Sigmoid colon (tissue), 7 donors: ENCODE measurements around the gene PBX3. TPM values are rescaled to one million over a fixed set of nuclear protein-coding genes. Genes with fewer than 3 reads are reported as not detected.

Experiments
- DNase-seq: peaks from one replicate; pipeline ENCODE4 v3.0.0-alpha.2; 2019
- H3K27ac ChIP-seq, 4 donors: fragments of 200-600 bp; sonication (generic); one replicate each; pipeline ENCODE4 v1.5.1; 2016 to 2019; ENCODE audit warnings: mild to moderate bottlenecking in 1 of 4
- H3K27me3 ChIP-seq, 3 donors: fragments of 200-600 bp; sonication (generic); one replicate each; pipeline ENCODE4 v1.5.1; 2019; ENCODE audit warnings: mild to moderate bottlenecking in 1 of 3
- H3K36me3 ChIP-seq, 4 donors: fragments of 200-600 bp; sonication (generic); one replicate each; pipeline ENCODE4 v1.5.1; 2016 to 2019
- H3K4me1 ChIP-seq, 4 donors: fragments of 200-600 bp; sonication (generic); one replicate each; pipeline ENCODE4 v1.5.1; 2017 to 2019
- H3K4me3 ChIP-seq, 4 donors: fragments of 200-600 bp; sonication (generic); one replicate each; pipeline ENCODE4 v1.5.1; 2017 to 2019; ENCODE audit warnings: mild to moderate bottlenecking in 2 of 4, moderate library complexity in 1 of 4
- H3K9me3 ChIP-seq, 4 donors: fragments of 200-600 bp in 3 of 4; sonication (generic) in 3 of 4; one replicate each; pipeline versions ENCODE4 v1.5.1 to v1.6.1; 2013 to 2019
- CTCF ChIP-seq, 4 experiments: fragments of 450-650 bp in 3 of 4; fragments of 200-600 bp in 1 of 4; IDR thresholded peaks; one replicate each; pipeline ENCODE4 v1.5.1; 2016 to 2019; ENCODE audit warnings: antibody characterized with exemption in 4 of 4, mild to moderate bottlenecking in 3 of 4, moderate library complexity in 2 of 4
- EP300 ChIP-seq, 4 donors: sonication (generic); formaldehyde crosslinking; IDR thresholded peaks; one replicate each; pipeline ENCODE4 v1.6.1; 2017; ENCODE audit warnings: antibody characterized with exemption in 4 of 4
- POLR2A ChIP-seq, 2 donors: fragments of 450-650 bp; IDR thresholded peaks; one replicate each; pipeline ENCODE4 v1.6.1; 2016; ENCODE audit warnings: antibody characterized with exemption in 2 of 2, mild to moderate bottlenecking in 2 of 2, moderate library complexity in 2 of 2
- POLR2AphosphoS5 ChIP-seq, 4 donors: sonication (generic); formaldehyde crosslinking; IDR thresholded peaks; one replicate each; pipeline ENCODE4 v1.6.1; 2017; ENCODE audit warnings: antibody characterized with exemption in 4 of 4
- WGBS, 2 donors: extraction: QIAGEN DNeasy Blood & Tissue Kit; methylation state at CpG; one replicate each; pipeline ENCODE4 v1.1.7; 2013; 5-methylcytosine and 5-hydroxymethylcytosine counted together
- intact Hi-C: fragments of 100-400 bp; cut with DNase I; formaldehyde crosslinking; loops from one replicate; pipeline ENCODE4 v1.15.1; 2023
- polyA plus RNA-seq, 3 donors: library from polyadenylated mRNA; stranded (reverse); fragments of 200-250 nt; gene quantifications; one replicate each; pipeline ENCODE4 v1.2.3, GENCODE V29; 2013
- total RNA-seq, 4 donors: library from RNA; depleted of rRNA; stranded (reverse); fragments of >200 nt; gene quantifications; one replicate each; pipeline ENCODE4 v1.1.0, GENCODE V29; 2016
- donor health status: healthy with polysubstance abuse.
- donor health status: Bipolar disorder and iron deficiency.
- donor health status: healthy.

The PBX3 gene
- total and polyA plus RNA-seq, 7 donors: 2.8 to 159 (median 90.6) TPM

DNA sequence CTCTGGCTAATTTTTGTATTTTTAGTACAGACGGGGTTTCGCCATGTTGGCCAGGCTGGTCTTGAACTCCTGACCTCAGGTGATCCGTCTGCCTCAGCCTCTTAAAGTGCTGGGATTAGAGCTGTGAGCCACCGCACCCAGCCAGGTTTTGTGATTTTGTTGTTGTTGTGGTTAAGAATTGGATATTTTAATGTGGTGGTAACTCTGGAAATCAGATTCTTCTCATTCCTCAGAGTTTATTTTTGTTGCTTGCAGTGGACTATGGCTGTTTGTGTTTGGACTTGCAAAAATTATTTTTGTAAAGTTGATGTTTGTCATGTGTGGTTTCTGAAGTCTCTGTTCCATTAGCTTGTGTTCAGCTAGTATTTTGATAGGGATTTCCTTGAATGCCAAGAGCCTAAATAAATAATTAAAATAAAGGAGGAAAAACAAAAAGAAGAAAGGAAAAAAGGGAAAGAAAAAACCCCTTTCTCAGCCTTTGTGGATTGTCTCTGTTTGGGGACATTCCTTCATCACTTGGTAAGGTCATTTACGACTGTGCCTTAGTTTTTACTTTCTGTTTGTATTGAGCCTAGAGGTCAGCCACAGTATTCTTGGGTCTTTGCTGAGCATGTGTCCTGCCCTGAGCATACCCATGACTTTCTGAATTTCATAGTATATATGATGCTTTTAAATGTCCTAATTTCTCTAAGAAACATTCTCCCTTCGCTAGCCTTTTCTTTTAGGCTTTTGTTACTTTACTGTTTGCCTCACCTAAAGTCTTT, 37.3 kb downstream of the PBX3 start:
- Histone ChIP-seq H3K4me3 (no peak overlapping the region), H3K4me1 (peaks cover 0 to 24% (median 17%) of the 10 kb centered on the region in 4 donors), H3K9me3 (no peaks in the 10 kb centered on the region), H3K27ac (peak overlapping the region in 2 of 4 donors; percentile 5 to 34), H3K36me3 (peaks cover 0 to 7% (median 0%) of the 10 kb centered on the region in 4 donors), H3K27me3 (no peaks in the 10 kb centered on the region)
- TF ChIP-seq POLR2AphosphoS5 (IDR thresholded peaks at IDR 0.05) (no peak), POLR2A (IDR thresholded peaks at IDR 0.05) (no peak), CTCF (IDR thresholded peaks at IDR 0.05) (no peak), EP300 (IDR thresholded peaks at IDR 0.05) (no peak)
- intact Hi-C loops: no loop called here
- 88 to 89% methylated on average over 6 of the region's 6 CpGs for WGBS, 2 donors
- no peak for DNase-seq

DNA sequence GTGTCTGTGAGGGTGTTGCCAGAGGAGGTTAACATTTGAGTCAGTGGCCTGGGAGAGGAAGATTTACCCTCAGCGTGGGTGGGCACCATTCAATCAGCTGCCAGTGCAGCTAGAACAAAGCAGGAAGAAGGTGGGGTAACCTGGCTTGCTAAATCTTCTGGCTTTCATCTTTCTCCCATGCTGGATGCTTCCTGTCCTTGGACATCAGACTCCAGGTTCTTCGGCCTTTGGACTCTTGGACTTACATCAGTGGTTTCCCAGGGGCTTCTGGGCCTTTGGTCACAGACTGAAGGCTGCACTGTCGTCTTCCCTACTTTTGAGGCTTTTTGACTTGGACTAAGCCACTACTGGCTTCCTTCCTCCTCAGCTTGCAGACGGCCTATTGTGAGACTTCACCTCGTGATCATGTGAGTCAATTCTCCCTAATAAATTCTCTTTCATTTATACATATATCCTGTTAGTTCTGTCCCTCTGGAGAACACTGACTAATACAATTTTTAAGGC, 38.1 kb downstream of the PBX3 start:
- H3K4me3 ChIP-seq: no peak overlapping the region
- TF ChIP-seq POLR2A (IDR thresholded peaks at IDR 0.05) (no peak), CTCF (IDR thresholded peaks at IDR 0.05) (no peak), POLR2AphosphoS5 (IDR thresholded peaks at IDR 0.05) (no peak)
- peaks cover 0 to 7% (median 0%) of the 10 kb centered on the region in 4 donors for H3K36me3 ChIP-seq
- H3K27me3 ChIP-seq: no peaks in the 10 kb centered on the region
- H3K9me3 ChIP-seq: no peaks in the 10 kb centered on the region
- DNase-seq: no peak
- 62 to 86% methylated on average over 5 of the region's 5 CpGs for WGBS, 2 donors
- intact Hi-C loops: no loop called here
- peak overlapping the region in 2 of 4 donors; percentile 29 to 34 for H3K27ac ChIP-seq
- H3K4me1 ChIP-seq: peaks cover 0 to 24% (median 17%) of the 10 kb centered on the region in 4 donors

GRCh38 chr9:125787715-125788114, 40.5 kb downstream of the PBX3 start:
- no peaks in the 10 kb centered on the region for H3K9me3 ChIP-seq
- no peaks in the 10 kb centered on the region for H3K27me3 ChIP-seq
- DNase-seq: no peak
- no peak overlapping the region for H3K4me3 ChIP-seq
- H3K27ac ChIP-seq: no peak overlapping the region
- intact Hi-C loops: no loop called here
- TF ChIP-seq CTCF (IDR thresholded peaks at IDR 0.05) (no peak), POLR2A (IDR thresholded peaks at IDR 0.05) (no peak), EP300 (IDR thresholded peaks at IDR 0.05) (no peak), POLR2AphosphoS5 (IDR thresholded peaks at IDR 0.05) (no peak)
- H3K4me1 ChIP-seq: peaks cover 0 to 24% (median 17%) of the 10 kb centered on the region in 4 donors
- WGBS, 2 donors: 93 to 98% methylated on average over 1 of the region's 1 CpG
- no peaks in the 10 kb centered on the region for H3K36me3 ChIP-seq

GRCh38 chr9:125789196-125789595, 42.0 kb downstream of the PBX3 start:
- intact Hi-C loops: no loop called here
- TF ChIP-seq EP300 (IDR thresholded peaks at IDR 0.05) (no peak), CTCF (IDR thresholded peaks at IDR 0.05) (no peak), POLR2AphosphoS5 (IDR thresholded peaks at IDR 0.05) (no peak), POLR2A (IDR thresholded peaks at IDR 0.05) (no peak)

More at GRCh38 chr9:125789196-125789595, 42.0 kb downstream of the PBX3 start:
- Histone ChIP-seq H3K4me1 (peaks cover 0 to 18% (median 11%) of the 10 kb centered on the region in 4 donors), H3K4me3 (no peak overlapping the region), H3K27me3 (no peaks in the 10 kb centered on the region), H3K36me3 (no peaks in the 10 kb centered on the region), H3K9me3 (no peaks in the 10 kb centered on the region), H3K27ac (no peak overlapping the region)
- no peak for DNase-seq
